Keratinocyte (primary cell): Measurements from ENCODE around the gene PRKCA.

ENCODE experiments used
- CTCF ChIP-seq, 3 experiments: IDR thresholded peaks in 1 of 3; conservative IDR thresholded peaks in 1 of 3; optimal IDR thresholded peaks in 1 of 3; 2 replicates in 2 of 3; 3 replicates in 1 of 3; pipeline versions ENCODE3 to v1.5.1; 2011; ENCODE audit warnings: low read length in 3 of 3, mild to moderate bottlenecking in 3 of 3, moderate library complexity in 2 of 3, control low read depth in 1 of 3, inconsistent platforms in 1 of 3; ENCODE audit not compliant: insufficient read depth in 2 of 3; ENCODE audit errors: extremely low read depth in 1 of 3
- EZH2 ChIP-seq: IDR thresholded peaks from one replicate; pipeline ENCODE4 v1.6.1; 2012; ENCODE audit warnings: inconsistent platforms, mild to moderate bottlenecking, low read length, moderate library complexity

GRCh38 chr17:66835476-66835875 lies 533.1 kb downstream of the PRKCA start:
- TF ChIP-seq CTCF (optimal IDR thresholded peaks at IDR 0.05 in 1 of 3, IDR thresholded peaks at IDR 0.05 in 1 of 3, conservative IDR thresholded peaks at IDR 0.05 in 1 of 3; ENCODE audit: extremely low read depth in 1 of 3, insufficient read depth in 2 of 3, low read length in 3 of 3) (no peak), EZH2 (no peak)
